HPDE6-E6E7 (cell line): ENCODE data around the gene CENPW.

Experiments
- DNase-seq: peaks from one replicate; pipeline ENCODE4 v3.0.0; 2011; ENCODE audit warnings: missing footprints; ENCODE audit errors: extremely low spot score

Gene CENPW

GRCh38 chr6:126373344-126373743 lies 33.4 kb downstream of the CENPW start:
- no peak for DNase-seq

- no peak for DNase-seq
These were observed 34.5 kb downstream of the CENPW start for GRCh38 chr6:126374372-126374771.

- no peak for DNase-seq
These were observed 36.8 kb downstream of the CENPW start for GRCh38 chr6:126376682-126377081.

GRCh38 chr6:126377594-126378153 lies 37.8 kb downstream of the CENPW start:
- no peak for DNase-seq

GRCh38 chr6:126380072-126380583 lies 40.2 kb downstream of the CENPW start:
- DNase-seq: no peak

- no peak for DNase-seq
These were observed 41.6 kb downstream of the CENPW start for GRCh38 chr6:126381498-126381897.

GRCh38 chr6:126383203-126383602 lies 43.3 kb downstream of the CENPW start:
- no peak for DNase-seq

GRCh38 chr6:126385536-126385935 lies 45.6 kb downstream of the CENPW start:
- DNase-seq: no peak

GRCh38 chr6:126388104-126388598 lies 48.2 kb downstream of the CENPW start:
- DNase-seq: no peak

GRCh38 chr6:126396131-126396530 lies 56.2 kb downstream of the CENPW start:
- no peak for DNase-seq
